Breast epithelium (tissue), 4 donors: ENCODE data around the gene ARHGEF10L. TPM values are rescaled to one million over a fixed set of nuclear protein-coding genes. Genes with fewer than 3 reads are reported as not detected.

Source experiments
- DNase-seq, 2 donors: peaks; one replicate each; pipeline ENCODE4 v3.0.0-alpha.2; 2019; ENCODE audit warnings: low spot score in 2 of 2
- H3K27ac ChIP-seq, 2 donors: fragments of 200-600 bp; sonication (generic) in 1 of 2; one replicate each; pipeline ENCODE4 v1.5.1; 2016 to 2019; ENCODE audit warnings: mild to moderate bottlenecking in 1 of 2
- H3K27me3 ChIP-seq, 2 donors: fragments of 200-600 bp; sonication (generic) in 1 of 2; one replicate each; pipeline versions ENCODE4 v1.5.1 to v1.6.0; 2017 to 2019; ENCODE audit warnings: control low read depth in 1 of 2, mild to moderate bottlenecking in 1 of 2
- H3K36me3 ChIP-seq: fragments of 200-600 bp; one replicate; pipeline ENCODE4 v1.5.1; 2019
- H3K4me1 ChIP-seq, 2 donors: fragments of 200-600 bp; sonication (generic); one replicate each; pipeline ENCODE4 v1.5.1; 2016 to 2019; ENCODE audit warnings: control low read depth in 1 of 2
- H3K4me3 ChIP-seq, 3 donors: fragments of 200-600 bp; sonication (generic); 1 replicate in 2 of 3; 2 replicates in 1 of 3; pipeline ENCODE4 v1.5.1; 2016 to 2019; ENCODE audit warnings: mild to moderate bottlenecking in 3 of 3, moderate library complexity in 2 of 3
- H3K9me3 ChIP-seq, 2 donors: fragments of 200-600 bp; sonication (generic) in 1 of 2; one replicate each; pipeline ENCODE4 v1.5.1; 2016 to 2019; ENCODE audit warnings: control low read depth in 1 of 2
- POLR2A ChIP-seq: fragments of 450-650 bp; IDR thresholded peaks from one replicate; pipeline ENCODE4 v1.6.1; 2016; ENCODE audit warnings: antibody characterized with exemption, mild to moderate bottlenecking, moderate library complexity
- POLR2AphosphoS5 ChIP-seq, 3 donors: sonication (generic); formaldehyde crosslinking; IDR thresholded peaks; one replicate each; pipeline ENCODE4 v1.6.1; 2017; ENCODE audit warnings: antibody characterized with exemption in 3 of 3
- intact Hi-C: fragments of 100-400 bp; cut with DNase I; formaldehyde crosslinking; loops from one replicate; pipeline ENCODE4 v1.15.1; 2023; ENCODE audit warnings: low total_unique reads
- total RNA-seq, 3 donors: library from RNA; depleted of rRNA; stranded (reverse); fragments of >200 nt; gene quantifications; one replicate each; pipeline ENCODE4 v1.1.0, GENCODE V29; 2016
- TF ChIP-seq, protein P1 (sequence below), 3 donors: fragments of 450-650 bp; IDR thresholded peaks; one replicate each; pipeline ENCODE4 v1.5.1; 2016 to 2017; ENCODE audit warnings: antibody characterized with exemption in 3 of 3, mild to moderate bottlenecking in 3 of 3, moderate library complexity in 3 of 3

The ARHGEF10L gene
- total RNA-seq, 3 donors from 2014 or later: 36.7 to 51.4 (median 49.8) TPM

DNA sequence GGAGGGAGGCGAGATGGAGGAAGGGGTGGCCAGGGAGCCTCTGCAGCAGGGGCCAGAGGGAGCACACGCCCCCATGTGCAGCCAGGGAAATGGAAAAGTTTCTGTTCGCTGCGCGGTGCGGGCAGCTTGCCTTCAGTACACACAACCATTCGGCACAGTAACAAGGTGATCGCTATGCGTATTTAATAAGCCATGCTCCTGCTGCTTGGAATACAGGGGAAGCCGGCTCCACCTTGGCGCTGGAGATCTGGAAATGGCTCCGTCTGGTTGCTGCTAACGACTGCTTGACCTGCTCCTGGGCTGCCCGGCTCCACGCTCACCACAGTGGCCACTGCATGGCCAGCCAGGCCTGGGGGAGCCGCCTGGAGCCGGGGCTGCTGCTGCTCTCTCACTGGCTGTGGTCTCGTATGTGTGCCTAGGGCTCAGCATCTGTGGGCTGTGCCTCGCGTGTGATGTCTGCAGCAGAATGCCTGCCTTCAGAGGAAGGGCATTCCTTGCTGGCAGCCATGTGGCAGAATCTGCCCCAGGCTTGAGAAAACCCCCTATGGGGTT, 129.2 kb downstream of the ARHGEF10L start:
- Histone ChIP-seq H3K36me3 (no peaks in the 10 kb centered on the region), H3K27ac (no peak overlapping the region)

DNA sequence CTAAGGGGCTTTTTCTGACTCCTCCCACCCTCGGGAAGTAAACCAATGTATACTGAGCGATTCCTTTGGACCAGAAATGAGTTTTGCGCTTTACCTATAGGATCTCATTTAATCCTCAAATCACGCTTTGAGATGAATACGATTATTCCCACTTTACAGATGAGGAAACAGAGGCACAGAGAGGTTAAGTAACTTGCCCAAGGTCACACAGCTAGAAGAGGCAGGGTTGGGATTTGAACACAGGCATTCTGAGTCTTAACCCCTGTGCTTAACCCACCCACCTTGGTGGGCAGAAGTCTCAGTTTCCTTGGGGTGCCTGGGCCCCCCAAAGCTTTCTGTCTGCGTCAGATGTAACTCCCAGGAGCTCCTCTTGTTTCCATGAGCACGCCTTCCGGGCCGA, 129.8 kb downstream of the ARHGEF10L start:
- TF ChIP-seq POLR2A: no peak
- TF ChIP-seq, protein P1, sequence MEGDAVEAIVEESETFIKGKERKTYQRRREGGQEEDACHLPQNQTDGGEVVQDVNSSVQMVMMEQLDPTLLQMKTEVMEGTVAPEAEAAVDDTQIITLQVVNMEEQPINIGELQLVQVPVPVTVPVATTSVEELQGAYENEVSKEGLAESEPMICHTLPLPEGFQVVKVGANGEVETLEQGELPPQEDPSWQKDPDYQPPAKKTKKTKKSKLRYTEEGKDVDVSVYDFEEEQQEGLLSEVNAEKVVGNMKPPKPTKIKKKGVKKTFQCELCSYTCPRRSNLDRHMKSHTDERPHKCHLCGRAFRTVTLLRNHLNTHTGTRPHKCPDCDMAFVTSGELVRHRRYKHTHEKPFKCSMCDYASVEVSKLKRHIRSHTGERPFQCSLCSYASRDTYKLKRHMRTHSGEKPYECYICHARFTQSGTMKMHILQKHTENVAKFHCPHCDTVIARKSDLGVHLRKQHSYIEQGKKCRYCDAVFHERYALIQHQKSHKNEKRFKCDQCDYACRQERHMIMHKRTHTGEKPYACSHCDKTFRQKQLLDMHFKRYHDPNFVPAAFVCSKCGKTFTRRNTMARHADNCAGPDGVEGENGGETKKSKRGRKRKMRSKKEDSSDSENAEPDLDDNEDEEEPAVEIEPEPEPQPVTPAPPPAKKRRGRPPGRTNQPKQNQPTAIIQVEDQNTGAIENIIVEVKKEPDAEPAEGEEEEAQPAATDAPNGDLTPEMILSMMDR (IDR thresholded peaks at IDR 0.05): no peak
- TF ChIP-seq POLR2AphosphoS5 (IDR thresholded peaks at IDR 0.05): no peak
- Histone ChIP-seq H3K36me3 (no peaks in the 10 kb centered on the region), H3K4me3 (no peak overlapping the region), H3K27ac (no peak overlapping the region), H3K27me3 (no peaks in the 10 kb centered on the region), H3K4me1 (no peaks in the 10 kb centered on the region), H3K9me3 (no peaks in the 10 kb centered on the region)
- intact Hi-C loops: no loop called here
- no peak for DNase-seq

More for the DNA sequence above, 129.2 kb downstream of the ARHGEF10L start:
- no peak for DNase-seq
- Histone ChIP-seq H3K4me3 (no peak overlapping the region), H3K27me3 (no peaks in the 10 kb centered on the region), H3K4me1 (no peaks in the 10 kb centered on the region), H3K9me3 (no peaks in the 10 kb centered on the region)
- TF ChIP-seq POLR2A (no peak), POLR2AphosphoS5 (IDR thresholded peaks at IDR 0.05) (no peak)
- TF ChIP-seq, protein P1 (IDR thresholded peaks at IDR 0.05): no peak
- intact Hi-C loops: no loop called here

DNA sequence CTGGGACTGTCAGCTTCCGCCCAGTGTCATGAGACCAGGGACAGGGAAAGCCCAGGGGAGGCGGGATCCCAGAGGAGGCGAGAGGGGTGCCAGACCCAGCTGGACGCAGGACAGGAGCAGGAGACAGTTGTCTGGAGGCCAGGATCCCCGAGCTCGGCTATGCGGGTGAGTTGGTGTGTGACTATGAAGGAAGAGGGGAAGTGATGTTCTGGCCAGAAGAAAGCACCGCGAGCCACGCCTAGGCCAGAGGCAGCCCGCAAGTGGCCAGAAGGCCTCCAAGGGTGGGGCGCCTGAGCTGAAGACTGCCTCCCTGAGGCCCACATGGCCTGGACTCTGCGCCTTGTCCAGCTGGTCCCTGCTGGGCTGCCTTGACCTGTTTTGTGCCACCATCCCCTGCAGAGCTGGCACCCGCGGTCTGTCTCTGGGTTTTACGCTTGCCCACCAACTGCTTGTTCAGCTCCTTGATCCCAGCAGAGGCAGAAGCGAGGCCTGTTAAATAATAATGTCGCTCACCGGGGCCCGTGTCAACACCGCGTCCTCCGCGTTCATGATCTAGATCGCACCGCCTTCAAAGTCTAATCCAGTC, 130.5 kb downstream of the ARHGEF10L start:
- no peak overlapping the region for H3K27ac ChIP-seq
- no peak for DNase-seq
- intact Hi-C loops: no loop called here

DNA sequence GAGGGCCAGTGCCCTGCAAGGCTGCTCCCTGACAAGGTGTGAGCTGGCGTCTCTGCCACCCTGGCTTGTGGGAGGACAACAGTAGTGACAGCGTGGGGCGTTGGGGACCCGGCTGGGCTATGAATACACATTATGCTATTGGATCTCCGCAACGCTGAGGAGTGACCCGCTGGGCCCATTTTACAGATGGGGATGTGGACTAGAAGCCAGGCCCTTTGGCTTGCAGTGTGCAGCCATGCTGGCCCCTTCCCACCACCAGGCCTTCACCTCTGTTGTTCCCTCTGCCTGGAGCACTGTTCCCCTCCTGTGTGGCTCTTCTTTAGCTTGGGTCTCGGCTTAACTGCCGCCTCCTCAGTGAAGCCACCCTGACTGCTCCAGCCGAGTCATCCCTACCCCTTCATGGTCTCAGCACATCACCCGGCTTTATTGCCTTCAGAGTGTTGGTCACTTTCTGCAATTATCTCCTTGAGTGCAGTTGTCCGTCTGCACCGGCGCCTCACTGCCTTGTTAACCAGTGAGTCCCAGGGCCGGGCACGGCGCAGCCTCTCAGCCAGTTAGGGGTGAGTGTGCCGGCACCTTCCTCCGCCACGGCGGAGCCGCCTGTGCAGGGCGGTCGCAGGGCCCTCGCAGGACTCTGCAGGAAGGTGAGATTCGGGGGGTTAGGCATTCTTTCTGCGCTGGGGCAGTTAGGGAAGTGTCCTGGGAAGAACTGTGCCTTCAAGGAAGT, 131.3 kb downstream of the ARHGEF10L start:
- no peaks in the 10 kb centered on the region for H3K9me3 ChIP-seq
- H3K36me3 ChIP-seq: no peaks in the 10 kb centered on the region
- intact Hi-C loops: no loop called here
- no peak overlapping the region for H3K4me3 ChIP-seq
- TF ChIP-seq POLR2A (no peak), POLR2AphosphoS5 (IDR thresholded peaks at IDR 0.05) (no peak)
- TF ChIP-seq, protein P1 (IDR thresholded peaks at IDR 0.05): no peak
- DNase-seq: no peak
- no peak overlapping the region for H3K27ac ChIP-seq
- H3K27me3 ChIP-seq: no peaks in the 10 kb centered on the region
- no peaks in the 10 kb centered on the region for H3K4me1 ChIP-seq

More for the DNA sequence above, 130.5 kb downstream of the ARHGEF10L start:
- Histone ChIP-seq H3K9me3 (no peaks in the 10 kb centered on the region), H3K4me3 (no peak overlapping the region), H3K27me3 (no peaks in the 10 kb centered on the region), H3K4me1 (no peaks in the 10 kb centered on the region), H3K36me3 (no peaks in the 10 kb centered on the region)
- TF ChIP-seq POLR2A (no peak), POLR2AphosphoS5 (IDR thresholded peaks at IDR 0.05) (no peak)
- TF ChIP-seq, protein P1 (IDR thresholded peaks at IDR 0.05): no peak

DNA sequence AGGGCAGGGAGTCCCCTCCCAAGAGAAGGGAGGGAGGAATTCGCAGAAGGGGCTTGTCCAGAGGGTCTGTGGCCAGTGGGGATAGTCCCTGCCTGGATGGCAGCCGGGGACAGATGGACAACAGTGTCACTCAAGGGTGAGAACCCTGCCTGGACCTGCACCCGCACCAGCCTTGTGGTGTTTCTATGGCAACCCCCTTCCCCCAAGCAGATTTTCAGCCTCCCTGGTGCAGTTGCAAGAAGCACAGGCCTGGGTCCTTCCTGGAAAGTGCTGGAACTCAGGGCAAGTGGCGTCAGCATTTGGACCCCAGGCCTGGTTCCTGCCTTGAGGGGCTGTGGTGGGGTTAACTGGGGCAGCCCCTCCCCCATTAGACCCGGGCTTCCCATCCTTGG, 131.8 kb downstream of the ARHGEF10L start:
- intact Hi-C loops: no loop called here
- DNase-seq: no peak

More for the DNA sequence above, 131.8 kb downstream of the ARHGEF10L start:
- H3K4me1 ChIP-seq: no peaks in the 10 kb centered on the region
- no peaks in the 10 kb centered on the region for H3K9me3 ChIP-seq
- TF ChIP-seq, protein P1 (IDR thresholded peaks at IDR 0.05): no peak
- H3K27me3 ChIP-seq: no peaks in the 10 kb centered on the region
- no peaks in the 10 kb centered on the region for H3K36me3 ChIP-seq
- no peak overlapping the region for H3K27ac ChIP-seq
- H3K4me3 ChIP-seq: no peak overlapping the region
